ENCODE measurements around the gene KIRREL3.

Gene KIRREL3

GRCh38 chr11:126791446-126791845, 209.1 kb downstream of the KIRREL3 start:
- no peak for TF ChIP-seq JUND (IDR thresholded peaks at IDR 0.05; ENCODE audit: low read depth)
- in situ Hi-C loops (cut with HindIII; ENCODE audit: low pct_unique_long_range_greater_than_20kb, low sequenced_read_pairs): no loop called here
- no peak for DNase-seq (ENCODE audit: low read depth in 1 of 2, low spot score in 1 of 2)

- in situ Hi-C loops (cut with HindIII; ENCODE audit: low pct_unique_long_range_greater_than_20kb, low sequenced_read_pairs): no loop called here
- DNase-seq (ENCODE audit: low read depth in 1 of 2, low spot score in 1 of 2): no peak
- TF ChIP-seq JUND (IDR thresholded peaks at IDR 0.05; ENCODE audit: low read depth): no peak
These were observed 210.0 kb downstream of the KIRREL3 start for GRCh38 chr11:126790550-126791081.

- TF ChIP-seq JUND (IDR thresholded peaks at IDR 0.05; ENCODE audit: low read depth): no peak
- DNase-seq (ENCODE audit: low read depth in 1 of 2, low spot score in 1 of 2): no peak
- in situ Hi-C loops (cut with HindIII; ENCODE audit: low pct_unique_long_range_greater_than_20kb, low sequenced_read_pairs): no loop called here
These were observed 217.8 kb downstream of the KIRREL3 start for GRCh38 chr11:126782810-126783209.

GRCh38 chr11:126781942-126782341, 218.6 kb downstream of the KIRREL3 start:
- DNase-seq (ENCODE audit: low read depth in 1 of 2, low spot score in 1 of 2): no peak
- in situ Hi-C loops (cut with HindIII; ENCODE audit: low pct_unique_long_range_greater_than_20kb, low sequenced_read_pairs): no loop called here
- no peak for TF ChIP-seq JUND (IDR thresholded peaks at IDR 0.05; ENCODE audit: low read depth)

GRCh38 chr11:126776119-126776518, 224.5 kb downstream of the KIRREL3 start:
- in situ Hi-C loops (cut with HindIII; ENCODE audit: low pct_unique_long_range_greater_than_20kb, low sequenced_read_pairs): no loop called here
- TF ChIP-seq JUND (IDR thresholded peaks at IDR 0.05; ENCODE audit: low read depth): no peak
- DNase-seq (ENCODE audit: low read depth in 1 of 2, low spot score in 1 of 2): no peak

GRCh38 chr11:126772267-126772666, 228.3 kb downstream of the KIRREL3 start:
- DNase-seq (ENCODE audit: low read depth in 1 of 2, low spot score in 1 of 2): no peak
- no peak for TF ChIP-seq JUND (IDR thresholded peaks at IDR 0.05; ENCODE audit: low read depth)
- in situ Hi-C loops (cut with HindIII; ENCODE audit: low pct_unique_long_range_greater_than_20kb, low sequenced_read_pairs): no loop called here

- DNase-seq (ENCODE audit: low read depth in 1 of 2, low spot score in 1 of 2): no peak
- no peak for TF ChIP-seq JUND (IDR thresholded peaks at IDR 0.05; ENCODE audit: low read depth)
- in situ Hi-C loops (cut with HindIII; ENCODE audit: low pct_unique_long_range_greater_than_20kb, low sequenced_read_pairs): no loop called here
These were observed 231.9 kb downstream of the KIRREL3 start for GRCh38 chr11:126768702-126769101.

GRCh38 chr11:126766440-126766839, 234.1 kb downstream of the KIRREL3 start:
- TF ChIP-seq JUND (IDR thresholded peaks at IDR 0.05; ENCODE audit: low read depth): no peak
- in situ Hi-C loops (cut with HindIII; ENCODE audit: low pct_unique_long_range_greater_than_20kb, low sequenced_read_pairs): no loop called here
- DNase-seq (ENCODE audit: low read depth in 1 of 2, low spot score in 1 of 2): no peak

- no peak for TF ChIP-seq JUND (IDR thresholded peaks at IDR 0.05; ENCODE audit: low read depth)
- in situ Hi-C loops (cut with HindIII; ENCODE audit: low pct_unique_long_range_greater_than_20kb, low sequenced_read_pairs): no loop called here
- DNase-seq (ENCODE audit: low read depth in 1 of 2, low spot score in 1 of 2): no peak
These were observed 235.4 kb downstream of the KIRREL3 start for GRCh38 chr11:126765196-126765595.

GRCh38 chr11:126764231-126764630, 236.3 kb downstream of the KIRREL3 start:
- TF ChIP-seq JUND (IDR thresholded peaks at IDR 0.05; ENCODE audit: low read depth): no peak
- DNase-seq (ENCODE audit: low read depth in 1 of 2, low spot score in 1 of 2): peak in 1 of 2 experiments; percentile 33
- in situ Hi-C loops (cut with HindIII; ENCODE audit: low pct_unique_long_range_greater_than_20kb, low sequenced_read_pairs): no loop called here

GRCh38 chr11:126756855-126757254, 243.7 kb downstream of the KIRREL3 start:
- no peak for TF ChIP-seq JUND (IDR thresholded peaks at IDR 0.05; ENCODE audit: low read depth)
- in situ Hi-C loops (cut with HindIII; ENCODE audit: low pct_unique_long_range_greater_than_20kb, low sequenced_read_pairs): no loop called here
- DNase-seq (ENCODE audit: low read depth in 1 of 2, low spot score in 1 of 2): no peak

- no peak for DNase-seq (ENCODE audit: low read depth in 1 of 2, low spot score in 1 of 2)
- in situ Hi-C loops (cut with HindIII; ENCODE audit: low pct_unique_long_range_greater_than_20kb, low sequenced_read_pairs): no loop called here
- no peak for TF ChIP-seq JUND (IDR thresholded peaks at IDR 0.05; ENCODE audit: low read depth)
These were observed 244.1 kb downstream of the KIRREL3 start for GRCh38 chr11:126756421-126756820.

GRCh38 chr11:126755526-126755925, 245.0 kb downstream of the KIRREL3 start:
- TF ChIP-seq JUND (IDR thresholded peaks at IDR 0.05; ENCODE audit: low read depth): no peak
- DNase-seq (ENCODE audit: low read depth in 1 of 2, low spot score in 1 of 2): no peak
- in situ Hi-C loops (cut with HindIII; ENCODE audit: low pct_unique_long_range_greater_than_20kb, low sequenced_read_pairs): no loop called here

Data from T47D (cell line).